Measurements from ENCODE around the gene ITFG1.

- TF ChIP-seq CTCF (conservative IDR thresholded peaks at IDR 0.05), result no peak
- no peak for TF ChIP-seq ZFX (IDR thresholded peaks at IDR 0.05)
Measured at GRCh38 chr16:47254756-47255155, 206.1 kb downstream of the ITFG1 start.

Data from C4-2B (cell line).